Measurements from ENCODE around the gene AFF2.

DNA sequence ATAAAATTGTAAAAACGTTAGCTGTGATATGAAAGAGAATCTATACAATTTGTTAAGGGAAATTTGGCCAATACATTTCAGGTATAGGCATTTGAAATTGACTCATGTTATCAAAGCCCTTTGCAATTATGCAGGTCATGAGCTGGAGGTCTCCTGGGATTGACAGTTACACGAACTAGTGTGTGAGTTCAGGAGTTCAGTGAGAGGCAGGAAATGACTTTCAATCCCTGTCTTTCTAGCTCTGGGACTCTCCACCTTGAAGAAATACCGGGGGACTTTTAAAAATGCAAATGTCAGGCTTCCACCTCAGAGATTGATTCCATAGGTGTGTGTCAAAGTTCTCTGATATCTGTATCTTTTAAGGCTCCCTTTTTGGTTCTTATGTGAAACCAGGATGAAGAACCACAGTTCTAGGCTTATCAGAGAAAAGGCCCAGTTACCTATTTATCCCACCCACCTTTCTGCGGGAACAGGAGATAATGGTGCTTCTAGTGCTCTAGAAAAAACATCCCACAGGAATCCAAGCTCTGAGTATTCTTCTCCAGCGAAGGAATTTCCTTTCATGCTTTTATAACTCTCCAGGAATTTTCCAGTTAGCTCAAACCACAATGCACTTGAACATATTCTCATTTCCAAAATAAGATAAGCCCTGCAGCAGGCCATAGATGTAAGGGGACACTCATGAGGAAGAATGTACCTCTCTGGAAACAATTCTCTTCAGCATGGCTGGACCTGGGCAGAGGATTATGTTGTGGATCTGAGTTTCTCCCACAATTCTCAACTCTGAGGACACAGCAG lies 503.6 kb downstream of the AFF2 start:
- no peak for TF ChIP-seq ZNF565 (CRISPR knock-in tag; conservative IDR thresholded peaks at IDR 0.05; ENCODE audit: low read depth)
- TF ChIP-seq ZFP3 (CRISPR knock-in tag; IDR thresholded peaks at IDR 0.05) = no peak
- no peak for TF ChIP-seq SNAI2 (CRISPR knock-in tag; IDR thresholded peaks at IDR 0.05)
- TF ChIP-seq TOX (CRISPR knock-in tag; IDR thresholded peaks at IDR 0.05; ENCODE audit: borderline replicate concordance) = no peak
- TF ChIP-seq, protein P1, sequence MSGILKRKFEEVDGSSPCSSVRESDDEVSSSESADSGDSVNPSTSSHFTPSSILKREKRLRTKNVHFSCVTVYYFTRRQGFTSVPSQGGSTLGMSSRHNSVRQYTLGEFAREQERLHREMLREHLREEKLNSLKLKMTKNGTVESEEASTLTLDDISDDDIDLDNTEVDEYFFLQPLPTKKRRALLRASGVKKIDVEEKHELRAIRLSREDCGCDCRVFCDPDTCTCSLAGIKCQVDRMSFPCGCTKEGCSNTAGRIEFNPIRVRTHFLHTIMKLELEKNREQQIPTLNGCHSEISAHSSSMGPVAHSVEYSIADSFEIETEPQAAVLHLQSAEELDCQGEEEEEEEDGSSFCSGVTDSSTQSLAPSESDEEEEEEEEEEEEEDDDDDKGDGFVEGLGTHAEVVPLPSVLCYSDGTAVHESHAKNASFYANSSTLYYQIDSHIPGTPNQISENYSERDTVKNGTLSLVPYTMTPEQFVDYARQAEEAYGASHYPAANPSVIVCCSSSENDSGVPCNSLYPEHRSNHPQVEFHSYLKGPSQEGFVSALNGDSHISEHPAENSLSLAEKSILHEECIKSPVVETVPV (CRISPR knock-in tag; IDR thresholded peaks at IDR 0.05) = no peak
- TF ChIP-seq TCF4 (CRISPR knock-in tag; IDR thresholded peaks at IDR 0.05; ENCODE audit: borderline replicate concordance) = no peak
